T-cell (primary cell): Measurements from ENCODE around the gene UPF1. TPM values are rescaled to one million over a fixed set of nuclear protein-coding genes. Genes with fewer than 3 reads are reported as not detected.
"Not testable (repeated sequence)": the region's sequence is repeated elsewhere in the genome, so short reads cannot be mapped to it uniquely, and the experiment has no call there.

Experiments
- ATAC-seq, 4 experiments: fragments of 200-7000 bp in 3 of 4; fragments of 150-1000 bp in 1 of 4; cut with Tn5 transposase; replicated peaks in 1 of 4; 1 replicate in 3 of 4; 2 replicates in 1 of 4; pipeline ENCODE4 v1.10.0; 2021; ENCODE audit warnings: moderate library complexity in 3 of 4, mild to moderate bottlenecking in 2 of 4, moderate number of reproducible peaks in 1 of 4
- CTCF ChIA-PET, 2 donors: fragments of 300-600 bp; sonication (Branson Sonifier 250); formaldehyde crosslinking; loops; one replicate each; lab custom pipeline; 2022; ENCODE audit warnings: antibody characterized with exemption in 2 of 2; lab: Charles Lee
- POLR2A ChIA-PET, 2 donors: fragments of 300-600 bp; sonication (Branson Sonifier 250); formaldehyde crosslinking; loops; one replicate each; lab custom pipeline; 2022; ENCODE audit warnings: antibody characterized with exemption in 2 of 2; lab: Charles Lee
- DNase-seq, 35 experiments: peaks; one replicate each; pipeline versions ENCODE4 v3.0.0 to v3.0.0-alpha.2; 2013 to 2023
- H3K27ac ChIP-seq: one replicate; pipeline ENCODE4 v1.5.1; 2013; ENCODE audit warnings: low read length
- H3K27me3 ChIP-seq, 2 experiments: replicated peaks in 1 of 2; 1 replicate in 1 of 2; 2 replicates in 1 of 2; pipeline versions ENCODE4 v1.6.1 to v1.7.0; 2013; ENCODE audit warnings: low read length in 1 of 2, mixed read lengths in 1 of 2; ENCODE audit not compliant: control insufficient read depth in 2 of 2, insufficient read depth in 2 of 2; ENCODE audit errors: extremely low read depth in 1 of 2
- H3K36me3 ChIP-seq, 2 donors: 1 replicate in 1 of 2; 2 replicates in 1 of 2; pipeline versions ENCODE4 v1.6.1 to v1.7.0; 2013; ENCODE audit warnings: low read length in 1 of 2; ENCODE audit not compliant: control insufficient read depth in 2 of 2, insufficient read depth in 1 of 2; ENCODE audit errors: extremely low read depth in 1 of 2
- H3K4me1 ChIP-seq, 2 experiments: 1 replicate in 1 of 2; 2 replicates in 1 of 2; pipeline versions ENCODE4 v1.6.1 to v1.7.0; 2013; ENCODE audit warnings: low read length in 2 of 2, mixed read lengths in 1 of 2; ENCODE audit not compliant: insufficient read depth in 2 of 2, control insufficient read depth in 1 of 2; ENCODE audit errors: extremely low read depth in 1 of 2
- H3K4me3 ChIP-seq, 2 donors: 1 replicate in 1 of 2; 2 replicates in 1 of 2; pipeline versions ENCODE4 v1.5.1 to v1.7.0; 2013; ENCODE audit warnings: mild to moderate bottlenecking in 2 of 2, low read length in 1 of 2, moderate library complexity in 1 of 2; ENCODE audit not compliant: control insufficient read depth in 1 of 2; ENCODE audit errors: extremely low read depth in 1 of 2
- H3K9me3 ChIP-seq: 2 replicates; pipeline ENCODE4 v1.7.0; 2013
- H3K27ac Mint-ChIP-seq, 2 donors: one replicate each; pipeline ENCODE4 v1.8.0; 2020 to 2021; ENCODE audit warnings: mild to moderate bottlenecking in 2 of 2, mixed read lengths in 2 of 2
- H3K27me3 Mint-ChIP-seq, 2 donors: one replicate each; pipeline ENCODE4 v1.8.0; 2021 to 2022; ENCODE audit warnings: mixed read lengths in 2 of 2
- H3K36me3 Mint-ChIP-seq: one replicate; pipeline ENCODE4 v1.8.0; 2021; ENCODE audit warnings: mixed read lengths
- H3K4me1 Mint-ChIP-seq, 3 donors: one replicate each; pipeline ENCODE4 v1.8.0; 2020 to 2022; ENCODE audit warnings: mixed read lengths in 3 of 3, mild to moderate bottlenecking in 1 of 3
- H3K4me3 Mint-ChIP-seq, 3 donors: one replicate each; pipeline ENCODE4 v1.8.0; 2020 to 2022; ENCODE audit warnings: mild to moderate bottlenecking in 3 of 3, mixed read lengths in 3 of 3, moderate library complexity in 3 of 3
- H3K9me3 Mint-ChIP-seq, 3 donors: one replicate each; pipeline ENCODE4 v1.8.0; 2020 to 2022; ENCODE audit warnings: mixed read lengths in 3 of 3
- WGBS: methylation state at CpG from one replicate; pipeline ENCODE4 v1.1.5; 2013; ENCODE audit warnings: missing lambda C conversion rate; ENCODE audit not compliant: insufficient coverage; 5-methylcytosine and 5-hydroxymethylcytosine counted together
- total RNA-seq, 35 experiments: library from RNA in 6 of 35; stranded (reverse) in 6 of 35; fragments of 120-200 nt in 1 of 35; gene quantifications; one replicate each; pipeline versions ENCODE4 v1.2.1 to v1.2.4 and lab custom pipeline; 2013 to 2026

The UPF1 gene
- total RNA-seq, 5 donors from 2014 or later (not counting 1 experiment from before 2014, with no cell fraction given), result 114 to 143 (median 127) TPM

- WGBS, result 90% methylated on average over 2 of the region's 5 CpGs
- Mint-ChIP-seq H3K4me3 (no peak overlapping the region), H3K4me1 (no peaks in the 10 kb centered on the region), H3K27ac (no peak overlapping the region), H3K36me3 (no peaks in the 10 kb centered on the region), H3K9me3 (no peaks in the 10 kb centered on the region), H3K27me3 (peaks cover 4 to 8% of the 10 kb centered on the region in 2 donors)
- POLR2A ChIA-PET, result no interaction called here
- Histone ChIP-seq H3K4me3 (no peak overlapping the region), H3K4me1 (no peaks in the 10 kb centered on the region), H3K36me3 (no peaks in the 10 kb centered on the region), H3K27me3 (peaks cover 0 to 32% of the 10 kb centered on the region in 2 experiments), H3K9me3 (no peaks in the 10 kb centered on the region), H3K27ac (no peak overlapping the region)
- DNase-seq (no peak), ATAC-seq (no peak)
- CTCF ChIA-PET, result no interaction called here
These were observed 16.1 kb upstream of the UPF1 start for GRCh38 chr19:18815673-18816072.

GRCh38 chr19:18816645-18817044 is 15.1 kb upstream of the UPF1 start:
- H3K36me3 ChIP-seq, DNase-seq, H3K4me3 Mint-ChIP-seq, H3K4me1 ChIP-seq, H3K4me1 Mint-ChIP-seq, ATAC-seq, CTCF ChIA-PET, H3K9me3 ChIP-seq, H3K9me3 Mint-ChIP-seq, H3K4me3 ChIP-seq, H3K27ac Mint-ChIP-seq, H3K27ac ChIP-seq, H3K36me3 Mint-ChIP-seq, H3K27me3 Mint-ChIP-seq: not testable (repeated sequence)
- H3K27me3 ChIP-seq, result peaks cover 0 to 33% of the 10 kb centered on the region in 2 experiments
- WGBS, result no CpG with 5 or more reads among the region's 4 CpGs
- POLR2A ChIA-PET, result interaction anchor here in 1 of 2 donors (0.6 kb wide), 1 partner anchor 107 kb away, joined by 6 read pairs; no protein-coding TSS in a partner anchor

- peaks cover 0 to 26% of the 10 kb centered on the region in 2 experiments for H3K27me3 ChIP-seq
- ChIA-PET CTCF (interaction anchor here in 1 of 2 donors (0.5 kb wide), 1 partner anchor 151 kb away, joined by 3 read pairs; no protein-coding TSS in a partner anchor), POLR2A (no interaction called here)
- Mint-ChIP-seq H3K4me1 (no peaks in the 10 kb centered on the region), H3K4me3 (no peak overlapping the region), H3K27ac (no peak overlapping the region), H3K27me3 (peaks cover 0 to 4% of the 10 kb centered on the region in 2 donors), H3K9me3 (no peaks in the 10 kb centered on the region), H3K36me3 (no peaks in the 10 kb centered on the region)
- WGBS, result 33% methylated on average over 1 of the region's 9 CpGs
- no peaks in the 10 kb centered on the region for H3K4me1 ChIP-seq
- ATAC-seq (no peak), DNase-seq (no peak)
- no peak overlapping the region for H3K27ac ChIP-seq
- H3K36me3 ChIP-seq, result no peaks in the 10 kb centered on the region
- H3K9me3 ChIP-seq, result no peaks in the 10 kb centered on the region
- no peak overlapping the region for H3K4me3 ChIP-seq
These were observed 14.2 kb upstream of the UPF1 start for GRCh38 chr19:18817574-18817973.

- H3K9me3 ChIP-seq, result no peaks in the 10 kb centered on the region
- POLR2A ChIA-PET, result interaction anchor here in 1 of 2 donors (0.6 kb wide), 1 partner anchor 238 kb away, joined by 6 read pairs; no protein-coding TSS in a partner anchor
- H3K4me1 ChIP-seq, result peaks cover 9 to 18% of the 10 kb centered on the region in 2 experiments
- H3K4me3 ChIP-seq, result no peak overlapping the region
- peaks cover under 1% of the 10 kb centered on the region for H3K36me3 Mint-ChIP-seq
- CTCF ChIA-PET, result interaction anchor here in 1 of 2 donors (0.6 to 1.4 kb wide), 3 partner anchors 16 to 151 kb away, joined by 3 to 8 read pairs (median 3); no protein-coding TSS in a partner anchor
- peaks cover 10 to 11% (median 10%) of the 10 kb centered on the region in 3 donors for H3K4me1 Mint-ChIP-seq
- H3K27me3 Mint-ChIP-seq, result peaks cover 3 to 5% of the 10 kb centered on the region in 2 donors
- ATAC-seq (no peak), DNase-seq (no peak)
- peaks cover 0 to 12% of the 10 kb centered on the region in 2 experiments for H3K27me3 ChIP-seq
- H3K36me3 ChIP-seq, result peaks cover 0 to under 1% of the 10 kb centered on the region in 2 donors
- WGBS, result 70% methylated on average over 3 of the region's 6 CpGs
- no peak overlapping the region for H3K4me3 Mint-ChIP-seq
- H3K27ac ChIP-seq, result no peak overlapping the region
- no peak overlapping the region for H3K27ac Mint-ChIP-seq
- no peaks in the 10 kb centered on the region for H3K9me3 Mint-ChIP-seq
These were observed 3.0 kb upstream of the UPF1 start for GRCh38 chr19:18828786-18829185.

GRCh38 chr19:18830488-18830887 is 1.3 kb upstream of the UPF1 start:
- no peak overlapping the region for H3K27ac ChIP-seq
- H3K4me3 ChIP-seq, result no peak overlapping the region
- peak overlapping the region; percentile 50 to 90 (median 73) for H3K4me3 Mint-ChIP-seq
- H3K36me3 Mint-ChIP-seq, result peaks cover 14% of the 10 kb centered on the region
- ATAC-seq (no peak), DNase-seq (no peak)
- peaks cover 0 to 11% of the 10 kb centered on the region in 2 donors for H3K36me3 ChIP-seq
- no peak overlapping the region for H3K27ac Mint-ChIP-seq
- WGBS, result 100% methylated on average over 1 of the region's 2 CpGs
- peaks cover 0 to 8% of the 10 kb centered on the region in 2 experiments for H3K27me3 ChIP-seq
- ChIA-PET POLR2A (interaction anchor here (0.6 to 1.0 kb wide), 2 partner anchors 89 to 442 kb away, joined by 3 read pairs; partner anchors contain the start of genes COPE (in 1 of the 2) and DDX49 (in 1 of the 2)), CTCF (interaction anchor here in 1 of 2 donors (0.6 kb wide), 1 partner anchor 16 kb away, joined by 3 read pairs; no protein-coding TSS in a partner anchor)
- H3K4me1 Mint-ChIP-seq, result peaks cover 27 to 28% (median 27%) of the 10 kb centered on the region in 3 donors
- no peaks in the 10 kb centered on the region for H3K9me3 Mint-ChIP-seq
- peaks cover 17 to 35% of the 10 kb centered on the region in 2 experiments for H3K4me1 ChIP-seq
- no peaks in the 10 kb centered on the region for H3K9me3 ChIP-seq
- peaks cover 3 to 5% of the 10 kb centered on the region in 2 donors for H3K27me3 Mint-ChIP-seq

GRCh38 chr19:18832306-18833140 is 764 bp downstream of the UPF1 start:
- Mint-ChIP-seq H3K27ac (peak overlapping the region; percentile 88 to 90), H3K9me3 (no peaks in the 10 kb centered on the region), H3K27me3 (peaks cover 3% of the 10 kb centered on the region in 2 donors), H3K36me3 (peaks cover 23% of the 10 kb centered on the region), H3K4me1 (peaks cover 46 to 48% (median 46%) of the 10 kb centered on the region in 3 donors), H3K4me3 (peak overlapping the region; percentile 89 to 91 (median 90))
- Histone ChIP-seq H3K36me3 (peaks cover 0 to 25% of the 10 kb centered on the region in 2 donors), H3K9me3 (no peaks in the 10 kb centered on the region), H3K27ac (peak overlapping the region; percentile 73), H3K27me3 (peaks cover 0 to 3% of the 10 kb centered on the region in 2 experiments), H3K4me3 (peak overlapping the region; percentile 82 to 91), H3K4me1 (peaks cover 17 to 55% of the 10 kb centered on the region in 2 experiments)
- WGBS, result under 1% methylated on average over 64 of the region's 69 CpGs
- ATAC-seq, result peak; percentile 55 to 65 (median 60)
- DNase-seq, result peak in 2 of 35 experiments; percentile 7 to 30
- ChIA-PET POLR2A (no interaction called here), CTCF (interaction anchor here in 1 of 2 donors (1.2 to 1.4 kb wide), 3 partner anchors 9 to 414 kb away, joined by 3 to 5 read pairs (median 3); partner anchors contain the start of gene SSBP4)
